Rectal smooth muscle tissue (tissue), 1 donor: ENCODE data around the gene RAB14.

Experiments
- H3K27ac ChIP-seq: one replicate; pipeline ENCODE4 v1.7.0; 2013; ENCODE audit warnings: low read depth, low read length, inconsistent platforms
- H3K27me3 ChIP-seq: one replicate; pipeline ENCODE4 v1.7.0; 2013; ENCODE audit warnings: low read length; ENCODE audit not compliant: control insufficient read depth, insufficient read depth
- H3K36me3 ChIP-seq: one replicate; pipeline ENCODE4 v1.7.0; 2013; ENCODE audit warnings: low read length; ENCODE audit not compliant: control insufficient read depth, insufficient read depth
- H3K4me1 ChIP-seq: one replicate; pipeline ENCODE4 v1.7.0; 2013; ENCODE audit warnings: low read length; ENCODE audit not compliant: control insufficient read depth, insufficient read depth
- H3K4me3 ChIP-seq: one replicate; pipeline ENCODE4 v1.7.0; 2013; ENCODE audit warnings: low read length
- H3K9ac ChIP-seq: one replicate; pipeline ENCODE4 v1.7.0; 2013; ENCODE audit warnings: low read length

Gene RAB14

DNA sequence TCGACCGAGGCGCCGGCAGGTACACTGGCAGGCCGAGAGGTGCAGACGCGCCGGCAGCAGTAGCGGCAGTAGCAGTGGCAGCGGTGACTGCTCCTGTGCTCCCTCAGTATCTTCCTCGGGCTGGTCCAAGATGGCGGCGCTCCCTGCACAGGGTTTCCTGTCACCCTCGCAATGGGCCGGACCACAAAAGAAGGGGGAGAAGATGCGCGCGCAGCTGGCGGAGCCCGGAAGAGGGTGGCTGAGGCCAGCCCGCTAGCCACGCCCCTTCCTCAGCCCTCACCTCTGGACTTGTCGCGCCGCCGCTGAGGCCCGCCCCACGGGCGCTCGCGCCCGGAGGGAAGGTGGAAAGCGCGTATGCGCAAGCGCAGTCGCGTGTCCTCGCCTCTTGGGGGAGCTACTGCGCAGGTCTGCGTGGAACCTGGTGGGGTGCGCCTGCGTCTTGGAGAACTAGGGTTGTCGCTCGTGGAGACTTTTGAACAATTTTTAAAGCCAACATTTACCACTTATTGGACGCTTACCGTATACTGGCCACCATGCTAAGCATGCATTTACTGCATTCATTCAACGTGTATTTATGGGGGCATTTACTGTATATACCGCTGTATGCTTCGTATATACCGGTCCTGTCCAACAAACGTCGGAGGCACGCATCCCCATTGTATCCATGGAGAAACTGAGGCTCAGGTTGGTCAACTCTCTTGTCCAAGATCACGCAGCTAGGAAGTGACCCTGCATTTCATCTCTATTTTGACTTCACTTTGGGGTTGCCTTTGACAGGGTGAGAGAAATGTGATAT, at the start of gene RAB14:
RAB14 (minus strand) TSS at position 132 of the 796 bp plus-strand sequence. CDS start 8,457 bp downstream, outside the sequence.
- Histone ChIP-seq H3K36me3 (no peaks in the 10 kb centered on the region), H3K4me1 (peaks cover 22% of the 10 kb centered on the region), H3K4me3 (peak within 1 kb of the TSS; percentile 74)

DNA sequence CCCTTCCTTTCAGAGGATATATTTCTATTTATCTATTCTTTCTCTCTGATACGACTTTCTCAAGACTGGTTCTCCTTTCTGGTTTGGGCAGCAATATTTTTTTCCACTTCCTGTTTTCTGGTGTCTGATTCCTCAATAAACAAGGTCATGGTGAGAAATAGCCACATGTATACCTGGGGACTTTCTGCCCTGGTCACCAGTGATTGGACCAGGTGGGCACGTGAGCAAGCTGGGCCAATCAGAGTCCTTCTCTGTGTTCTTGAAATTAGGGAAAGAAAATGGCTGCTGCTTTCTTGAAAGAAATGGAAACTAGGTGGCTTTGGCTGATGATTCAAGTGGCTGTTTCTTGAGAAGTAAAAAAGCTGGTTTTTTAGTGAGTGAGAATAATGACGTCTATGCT, 47.9 kb upstream of the RAB14 start:
- H3K4me1 ChIP-seq, result no peaks in the 10 kb centered on the region
- H3K27me3 ChIP-seq, result no peaks in the 10 kb centered on the region
- H3K9ac ChIP-seq, result no peak overlapping the region
- no peaks in the 10 kb centered on the region for H3K36me3 ChIP-seq
- H3K4me3 ChIP-seq, result no peak overlapping the region
- no peak overlapping the region for H3K27ac ChIP-seq

More for the DNA sequence above, at the start of gene RAB14:
- no peaks in the 10 kb centered on the region for H3K27me3 ChIP-seq
- H3K9ac ChIP-seq, result peak within 1 kb of the TSS; percentile 89
- peak within 1 kb of the TSS; percentile 90 for H3K27ac ChIP-seq

DNA sequence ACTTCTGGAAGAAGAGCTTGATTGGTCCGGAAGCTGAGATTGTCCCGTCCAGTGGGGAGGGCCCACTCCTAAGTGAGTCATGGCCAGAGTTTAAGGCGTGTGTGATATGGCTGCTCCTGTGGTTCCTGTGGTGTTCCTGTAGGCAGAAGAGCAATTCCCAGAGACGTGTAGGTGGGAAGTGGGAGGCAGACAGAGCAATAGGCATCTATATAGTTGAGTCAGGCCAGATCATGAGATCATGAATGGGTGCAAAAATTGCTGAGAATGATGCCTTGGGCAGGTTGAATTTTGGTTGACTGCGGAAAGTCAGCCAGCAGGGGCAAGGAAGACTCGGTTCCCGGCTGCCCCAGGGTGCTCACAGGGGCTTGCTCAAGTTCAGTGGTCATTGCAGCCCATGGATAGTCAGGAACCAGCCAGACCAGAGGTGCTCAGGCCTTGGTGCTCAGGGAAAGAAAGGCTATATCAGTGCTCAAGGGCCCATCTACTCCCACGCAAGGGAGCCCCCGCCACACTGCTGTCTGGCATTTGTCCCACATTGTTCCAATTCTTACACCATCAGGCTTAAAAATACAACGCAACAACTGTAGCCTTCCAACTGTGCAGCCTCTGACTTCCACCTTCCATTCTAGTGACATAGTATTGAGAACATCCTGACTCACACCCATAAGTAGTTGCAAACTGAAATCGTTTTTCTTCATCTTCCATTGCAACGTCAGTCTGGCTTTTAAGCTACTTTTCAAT, 45.3 kb upstream of the RAB14 start:
- Histone ChIP-seq H3K27ac (no peak overlapping the region), H3K4me1 (peaks cover 1% of the 10 kb centered on the region), H3K4me3 (no peak overlapping the region), H3K9ac (no peak overlapping the region), H3K36me3 (no peaks in the 10 kb centered on the region), H3K27me3 (no peaks in the 10 kb centered on the region)

DNA sequence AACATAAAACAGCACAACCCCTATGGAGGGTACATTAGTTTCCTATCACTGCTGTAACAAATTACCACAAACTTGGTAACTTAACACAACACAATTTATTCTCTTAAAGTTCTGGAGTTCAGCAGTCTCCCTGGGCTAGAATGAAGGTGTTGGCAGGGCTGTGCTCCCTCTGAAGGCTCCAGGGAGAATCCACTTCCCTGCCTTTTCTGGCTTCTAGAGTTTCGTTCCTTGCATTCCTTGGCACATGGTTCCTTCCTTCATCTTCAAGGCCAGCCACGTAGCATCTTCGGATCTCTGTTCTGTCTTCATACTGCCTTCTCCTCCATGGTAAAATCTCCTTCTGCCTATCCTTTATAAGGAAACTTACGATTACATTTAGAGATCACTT, 41.3 kb upstream of the RAB14 start:
- Histone ChIP-seq H3K4me3 (no peak overlapping the region), H3K36me3 (no peaks in the 10 kb centered on the region), H3K4me1 (peaks cover 10% of the 10 kb centered on the region), H3K27me3 (no peaks in the 10 kb centered on the region), H3K27ac (peak overlapping the region; percentile 76), H3K9ac (no peak overlapping the region)

DNA sequence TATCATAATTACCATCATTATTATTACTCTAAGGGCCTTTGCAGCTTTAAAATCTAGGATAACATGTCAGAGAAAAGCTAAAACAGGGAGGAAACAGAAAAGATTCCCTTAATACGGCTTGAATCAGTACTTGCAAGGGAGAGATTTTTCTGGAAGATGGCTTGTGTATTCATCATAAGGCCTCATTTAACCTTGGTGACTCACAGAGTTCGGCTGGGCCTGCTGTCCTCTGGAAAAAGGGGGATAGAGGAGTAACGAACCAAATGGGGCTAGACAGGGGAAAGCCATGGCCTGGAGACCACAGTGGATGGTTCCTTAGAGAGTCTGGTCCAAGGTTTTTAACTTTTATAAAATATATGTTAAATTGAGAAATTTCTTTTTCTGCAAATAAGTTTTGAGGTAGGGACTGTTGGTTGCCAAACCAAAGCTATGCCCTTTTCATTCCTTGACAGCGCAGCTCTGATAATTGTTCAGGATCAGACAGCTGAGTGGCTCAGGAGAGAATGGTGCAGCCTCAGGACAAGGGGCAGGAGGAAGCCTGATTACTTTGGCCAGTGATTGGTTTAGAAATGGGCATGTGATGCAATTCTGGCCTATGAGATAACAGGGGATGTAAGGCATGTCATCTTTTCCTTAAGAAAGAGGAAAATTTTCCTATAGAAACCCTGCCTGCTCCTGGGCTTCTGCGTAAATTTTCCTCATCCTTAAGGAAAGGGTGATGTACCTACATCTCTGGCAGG, 40.7 kb upstream of the RAB14 start:
- no peak overlapping the region for H3K4me3 ChIP-seq
- H3K27me3 ChIP-seq, result no peaks in the 10 kb centered on the region
- peaks cover 10% of the 10 kb centered on the region for H3K4me1 ChIP-seq
- peak overlapping the region; percentile 76 for H3K27ac ChIP-seq
- H3K36me3 ChIP-seq, result no peaks in the 10 kb centered on the region
- no peak overlapping the region for H3K9ac ChIP-seq

DNA sequence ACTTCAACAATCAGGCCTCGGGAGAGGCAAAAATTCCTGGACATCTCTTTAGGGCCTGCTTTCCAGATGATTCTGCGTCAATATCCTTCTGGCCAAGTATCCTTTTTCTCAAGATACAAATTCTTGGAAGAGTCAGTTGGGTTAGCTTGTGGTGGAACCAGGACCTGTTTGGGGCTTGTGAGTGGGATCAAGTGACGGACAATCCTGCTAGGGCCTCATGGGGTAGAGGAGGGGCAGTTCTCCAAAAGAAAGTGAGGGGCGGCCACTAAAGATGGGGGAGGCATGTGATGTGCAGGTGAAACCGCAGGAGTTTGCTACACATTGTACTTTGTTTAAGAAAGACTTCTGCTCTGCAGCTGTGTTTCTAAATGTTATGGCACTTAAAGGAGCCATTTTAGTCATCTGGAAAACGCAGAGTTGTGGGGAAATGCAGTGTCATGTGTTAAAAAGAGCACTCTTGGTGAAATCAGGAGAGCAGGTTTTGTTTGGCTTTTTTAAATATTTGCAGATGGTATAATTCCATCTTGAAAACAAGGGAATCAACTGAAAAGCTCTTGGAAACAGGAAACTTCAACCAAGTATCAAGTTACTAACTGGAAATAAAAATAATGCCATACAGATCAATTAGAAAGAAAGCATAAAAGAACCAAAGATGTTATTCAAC, 38.9 kb upstream of the RAB14 start:
- Histone ChIP-seq H3K4me1 (peaks cover 10% of the 10 kb centered on the region), H3K27ac (peak overlapping the region; percentile 10), H3K27me3 (no peaks in the 10 kb centered on the region), H3K9ac (no peak overlapping the region), H3K4me3 (peak overlapping the region; percentile 5), H3K36me3 (no peaks in the 10 kb centered on the region)

DNA sequence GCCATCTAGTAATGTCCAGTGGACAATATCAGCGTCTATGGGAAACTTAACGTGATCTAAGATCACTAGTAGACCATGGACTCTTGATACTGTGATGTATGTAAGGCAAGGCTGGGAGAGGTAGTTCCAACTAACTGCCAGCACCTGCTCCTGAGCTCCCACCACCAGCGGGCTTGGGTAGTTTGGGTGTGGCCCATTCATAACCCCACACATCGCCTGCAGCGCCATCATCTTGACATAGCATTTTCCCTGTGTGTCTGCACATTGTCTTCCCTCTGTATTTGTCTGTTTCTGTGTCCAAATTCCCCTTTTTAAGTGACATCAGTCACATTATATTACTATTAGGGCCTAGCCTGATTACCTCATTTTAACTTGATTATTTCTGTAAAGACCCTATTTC, 38.2 kb upstream of the RAB14 start:
- H3K4me1 ChIP-seq, result peaks cover 10% of the 10 kb centered on the region
- no peak overlapping the region for H3K9ac ChIP-seq
- no peak overlapping the region for H3K4me3 ChIP-seq
- no peaks in the 10 kb centered on the region for H3K36me3 ChIP-seq
- H3K27me3 ChIP-seq, result no peaks in the 10 kb centered on the region
- H3K27ac ChIP-seq, result no peak overlapping the region

DNA sequence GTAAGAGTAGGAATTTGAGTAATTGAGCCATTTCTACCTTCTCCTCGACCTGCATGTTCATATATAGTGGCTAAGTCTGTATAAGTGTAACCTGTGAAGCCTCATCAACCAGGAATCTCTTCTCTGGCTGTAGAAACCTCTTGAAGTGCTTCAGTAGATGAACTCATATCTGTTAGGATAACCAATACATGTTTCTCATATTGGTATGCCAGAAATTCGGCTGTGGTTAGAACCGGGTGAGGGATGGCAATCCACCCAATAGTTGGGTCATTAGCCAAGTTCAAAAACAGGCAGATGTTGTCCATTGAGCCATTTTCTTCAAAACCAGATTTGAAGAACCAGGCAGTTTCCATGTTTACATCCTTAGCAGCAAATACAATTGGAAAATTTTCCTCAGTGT, 37.4 kb upstream of the RAB14 start:
- no peaks in the 10 kb centered on the region for H3K36me3 ChIP-seq
- H3K27me3 ChIP-seq, result no peaks in the 10 kb centered on the region
- no peak overlapping the region for H3K27ac ChIP-seq
- H3K4me1 ChIP-seq, result peaks cover 10% of the 10 kb centered on the region
- no peak overlapping the region for H3K9ac ChIP-seq
- H3K4me3 ChIP-seq, result no peak overlapping the region

DNA sequence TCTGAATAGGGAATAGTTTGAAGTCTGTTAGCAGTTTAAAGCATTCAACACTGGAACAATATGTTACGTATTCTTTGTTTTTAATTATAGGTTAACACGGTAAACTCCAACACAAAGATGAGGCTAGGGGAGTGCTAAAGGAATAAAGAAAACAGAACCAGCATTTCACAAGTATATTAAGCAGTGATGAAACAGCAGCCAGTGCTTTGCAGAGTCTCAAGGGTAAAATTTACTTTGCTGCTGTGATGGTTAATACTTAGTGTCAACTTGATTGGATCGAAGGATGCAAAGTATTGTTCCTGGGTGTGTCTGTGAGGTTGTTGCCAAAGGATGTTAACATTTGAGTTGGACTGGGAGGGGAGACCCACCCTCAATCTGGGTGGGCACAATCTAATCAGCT, 36.2 kb upstream of the RAB14 start:
- Histone ChIP-seq H3K4me3 (no peak overlapping the region), H3K27ac (no peak overlapping the region), H3K27me3 (no peaks in the 10 kb centered on the region), H3K36me3 (no peaks in the 10 kb centered on the region), H3K4me1 (peaks cover 10% of the 10 kb centered on the region), H3K9ac (no peak overlapping the region)

DNA sequence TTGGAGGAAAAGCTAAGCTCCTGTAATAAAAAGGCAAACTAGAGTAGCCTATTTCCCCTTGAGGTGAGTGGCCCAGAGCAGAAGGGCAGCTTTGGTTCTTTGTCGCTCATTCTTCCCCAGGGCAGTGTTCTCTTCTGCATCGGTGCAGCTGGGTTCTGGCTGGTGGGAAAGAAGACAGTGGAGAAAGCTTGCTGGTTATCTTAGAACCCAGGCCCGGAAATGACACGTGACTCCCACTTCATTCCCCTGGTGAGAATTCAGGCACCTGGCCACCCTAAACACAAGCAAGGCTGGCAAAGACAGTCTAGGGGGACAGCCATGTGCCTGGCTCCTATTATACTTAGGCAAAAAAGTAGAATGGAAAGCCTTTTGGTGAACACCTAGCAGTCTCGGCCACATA, 33.8 kb upstream of the RAB14 start:
- H3K36me3 ChIP-seq, result no peaks in the 10 kb centered on the region
- H3K9ac ChIP-seq, result no peak overlapping the region
- no peaks in the 10 kb centered on the region for H3K27me3 ChIP-seq
- H3K4me1 ChIP-seq, result peaks cover 2% of the 10 kb centered on the region
- no peak overlapping the region for H3K4me3 ChIP-seq
- H3K27ac ChIP-seq, result no peak overlapping the region

DNA sequence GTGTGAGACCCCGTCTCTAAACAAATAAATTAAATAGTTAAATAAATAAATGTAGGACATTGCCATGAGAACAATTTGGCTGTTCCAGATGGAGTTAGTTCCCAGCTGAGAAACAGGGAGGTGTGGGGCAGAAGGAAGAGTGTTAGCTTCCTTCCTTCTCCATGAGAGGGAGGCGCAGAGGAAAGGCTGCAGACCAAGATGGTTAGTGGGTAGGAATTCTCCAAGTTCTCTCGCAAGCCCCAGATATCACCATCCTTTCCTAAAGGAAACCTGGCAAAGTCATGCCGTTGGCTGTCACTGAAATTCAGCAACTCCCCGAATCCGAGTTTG, 33.1 kb upstream of the RAB14 start:
- no peaks in the 10 kb centered on the region for H3K4me1 ChIP-seq
- no peak overlapping the region for H3K4me3 ChIP-seq
- H3K9ac ChIP-seq, result no peak overlapping the region
- H3K27me3 ChIP-seq, result no peaks in the 10 kb centered on the region
- H3K27ac ChIP-seq, result no peak overlapping the region
- no peaks in the 10 kb centered on the region for H3K36me3 ChIP-seq
